CD14-positive monocyte (primary cell): ENCODE data around the gene ME3. TPM values are rescaled to one million over a fixed set of nuclear protein-coding genes. Genes with fewer than 3 reads are reported as not detected.

Experiments
- DNase-seq, 3 donors: peaks; one replicate each; pipeline ENCODE4 v3.0.0-alpha.2; 2011 to 2022
- H2AFZ ChIP-seq: 2 replicates; pipeline ENCODE4 v1.6.0; 2012; ENCODE audit warnings: mild to moderate bottlenecking, low read depth, low read length, inconsistent platforms; ENCODE audit not compliant: insufficient read depth, poor library complexity, severe bottlenecking
- H3K27ac ChIP-seq, 2 donors: 1 replicate in 1 of 2; 2 replicates in 1 of 2; pipeline ENCODE4 v1.5.1; 2012 to 2013; ENCODE audit warnings: low read length in 2 of 2, control low read depth in 1 of 2, inconsistent platforms in 1 of 2, low read depth in 1 of 2, mild to moderate bottlenecking in 1 of 2
- H3K27me3 ChIP-seq, 2 donors: one replicate each; pipeline versions ENCODE4 v1.6.0 to v1.6.1; 2011 to 2013; ENCODE audit warnings: low read length in 2 of 2; ENCODE audit not compliant: control insufficient read depth in 2 of 2, insufficient read depth in 2 of 2
- H3K36me3 ChIP-seq, 2 donors: replicated peaks in 1 of 2; 1 replicate in 1 of 2; 2 replicates in 1 of 2; pipeline versions ENCODE4 v1.5.1 to v1.6.1; 2012 to 2013; ENCODE audit warnings: low read length in 2 of 2, control low read depth in 1 of 2, inconsistent platforms in 1 of 2, mild to moderate bottlenecking in 1 of 2; ENCODE audit not compliant: insufficient read depth in 2 of 2, control insufficient read depth in 1 of 2
- H3K4me1 ChIP-seq, 2 donors: 1 replicate in 1 of 2; 2 replicates in 1 of 2; pipeline versions ENCODE4 v1.5.1 to v1.6.1; 2012 to 2013; ENCODE audit warnings: low read length in 2 of 2, control low read depth in 1 of 2, inconsistent platforms in 1 of 2, mild to moderate bottlenecking in 1 of 2, moderate library complexity in 1 of 2; ENCODE audit not compliant: insufficient read depth in 2 of 2, control insufficient read depth in 1 of 2
- H3K4me2 ChIP-seq: replicated peaks from 2 replicates; pipeline ENCODE3; 2012; ENCODE audit warnings: low read length, moderate library complexity, mild to moderate bottlenecking; ENCODE audit not compliant: poor library complexity, severe bottlenecking; ENCODE audit errors: extremely low read depth
- H3K4me3 ChIP-seq, 3 experiments: fragments of 200-600 bp in 1 of 3; sonication (generic) in 1 of 3; replicated peaks in 1 of 3; 1 replicate in 2 of 3; 2 replicates in 1 of 3; pipeline ENCODE4 v1.5.1; 2011 to 2013; ENCODE audit warnings: low read length in 3 of 3, mild to moderate bottlenecking in 3 of 3, control low read depth in 2 of 3, low read depth in 2 of 3, inconsistent platforms in 1 of 3, moderate library complexity in 1 of 3
- H3K79me2 ChIP-seq: 2 replicates; pipeline ENCODE4 v1.6.0; 2012; ENCODE audit warnings: mild to moderate bottlenecking, control low read depth, inconsistent platforms, low read length, moderate library complexity; ENCODE audit not compliant: insufficient read depth
- H3K9ac ChIP-seq: 2 replicates; pipeline ENCODE4 v1.6.0; 2017; ENCODE audit warnings: low read length, mild to moderate bottlenecking; ENCODE audit not compliant: insufficient read depth, poor library complexity, severe bottlenecking
- H3K9me3 ChIP-seq, 2 donors: replicated peaks in 1 of 2; 1 replicate in 1 of 2; 2 replicates in 1 of 2; pipeline versions ENCODE4 v1.5.1 to v1.6.1; 2012 to 2013; ENCODE audit warnings: low read length in 2 of 2, control low read depth in 1 of 2; ENCODE audit not compliant: control insufficient read depth in 1 of 2, insufficient read depth in 1 of 2
- H4K20me1 ChIP-seq: 2 replicates; pipeline ENCODE4 v1.6.0; 2012; ENCODE audit warnings: mild to moderate bottlenecking, low read length, control low read depth, moderate library complexity; ENCODE audit not compliant: insufficient read depth
- H3K27ac Mint-ChIP-seq, 7 donors: one replicate each; pipeline ENCODE4 v1.8.0; 2020; ENCODE audit warnings: mild to moderate bottlenecking in 7 of 7, mixed read lengths in 7 of 7, moderate library complexity in 6 of 7, inconsistent platforms in 2 of 7
- H3K27me3 Mint-ChIP-seq, 3 donors: one replicate each; pipeline ENCODE4 v1.8.0; 2021 to 2022; ENCODE audit warnings: low read depth in 3 of 3, mild to moderate bottlenecking in 3 of 3, mixed read lengths in 3 of 3, moderate library complexity in 3 of 3, inconsistent platforms in 1 of 3
- H3K36me3 Mint-ChIP-seq, 2 donors: one replicate each; pipeline ENCODE4 v1.8.0; 2020; ENCODE audit warnings: mixed read lengths in 2 of 2, inconsistent platforms in 1 of 2, mild to moderate bottlenecking in 1 of 2
- H3K4me1 Mint-ChIP-seq: one replicate; pipeline ENCODE4 v1.8.0; 2020; ENCODE audit warnings: mild to moderate bottlenecking, mixed read lengths
- H3K4me3 Mint-ChIP-seq, 2 donors: one replicate each; pipeline ENCODE4 v1.8.0; 2020; ENCODE audit warnings: mild to moderate bottlenecking in 2 of 2, mixed read lengths in 2 of 2, moderate library complexity in 1 of 2
- H3K9me3 Mint-ChIP-seq, 7 donors: one replicate each; pipeline ENCODE4 v1.8.0; 2020 to 2022; ENCODE audit warnings: mixed read lengths in 7 of 7, mild to moderate bottlenecking in 6 of 7, moderate library complexity in 6 of 7, inconsistent platforms in 2 of 7
- WGBS: methylation state at CpG from one replicate; pipeline ENCODE4 v1.1.5; 2013; ENCODE audit warnings: missing lambda C conversion rate; ENCODE audit not compliant: insufficient coverage; 5-methylcytosine and 5-hydroxymethylcytosine counted together
- intact Hi-C, 2 donors: fragments of 100-400 bp; cut with micrococcal nuclease; formaldehyde crosslinking; loops; one replicate each; pipeline versions ENCODE4 v1.15.0 to v1.15.1; 2023
- polyA plus RNA-seq, 3 donors: library from polyadenylated mRNA; depleted of rRNA in 1 of 3; unstranded in 2 of 3; stranded (reverse) in 1 of 3; fragments of 300-500 nt in 2 of 3; fragments of >200 nt in 1 of 3; fragmentation: Illumina TruSeq in 2 of 3; gene quantifications; 1 replicate in 2 of 3; 2 replicates in 1 of 3; pipeline ENCODE4 v1.2.3, GENCODE V29; 2012 to 2021
- TF ChIP-seq, protein P1 (sequence below): fragments of 200-600 bp; IDR thresholded peaks from one replicate; pipeline ENCODE4 v1.8.0; 2022; ENCODE audit warnings: antibody characterized with exemption, mild to moderate bottlenecking

Gene ME3
- polyA plus RNA-seq, 3 donors = 0.31 to 3.0 (median 0.42) TPM

DNA sequence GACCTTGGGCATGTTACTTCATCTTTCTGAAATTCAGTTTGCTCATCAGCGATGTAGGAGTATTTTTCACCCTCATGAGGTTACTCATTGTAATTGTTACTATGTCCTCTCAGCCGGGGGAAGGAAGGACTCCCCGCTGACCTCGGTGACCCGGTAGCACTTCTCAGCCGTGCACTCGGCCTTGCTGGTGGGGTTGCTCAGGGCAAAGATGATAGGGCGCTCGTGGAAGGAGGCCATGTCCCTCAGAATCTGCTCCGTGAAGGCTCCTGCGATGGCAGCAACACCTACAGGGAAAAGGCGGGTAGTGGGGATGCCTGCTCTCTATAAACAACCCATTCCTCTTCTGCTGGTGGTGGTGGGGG, 225.5 kb downstream of the ME3 start:
- no peak for DNase-seq
- Histone ChIP-seq H3K4me2 (no peak overlapping the region), H2AFZ (no peak overlapping the region), H3K4me3 (no peak overlapping the region), H3K36me3 (no peaks in the 10 kb centered on the region), H3K4me1 (no peaks in the 10 kb centered on the region), H4K20me1 (no peaks in the 10 kb centered on the region), H3K79me2 (no peaks in the 10 kb centered on the region), H3K27me3 (no peaks in the 10 kb centered on the region), H3K9ac (no peak overlapping the region), H3K27ac (no peak overlapping the region), H3K9me3 (no peaks in the 10 kb centered on the region)
- Mint-ChIP-seq H3K4me3 (no peak overlapping the region), H3K36me3 (no peaks in the 10 kb centered on the region), H3K4me1 (no peaks in the 10 kb centered on the region), H3K9me3 (peaks cover 0 to 1% (median 0%) of the 10 kb centered on the region in 7 donors), H3K27me3 (peaks cover 0 to 2% (median 0%) of the 10 kb centered on the region in 3 donors), H3K27ac (no peak overlapping the region)
- intact Hi-C loops = no loop called here
- 100% methylated on average over 7 of the region's 12 CpGs for WGBS
- TF ChIP-seq, protein P1, sequence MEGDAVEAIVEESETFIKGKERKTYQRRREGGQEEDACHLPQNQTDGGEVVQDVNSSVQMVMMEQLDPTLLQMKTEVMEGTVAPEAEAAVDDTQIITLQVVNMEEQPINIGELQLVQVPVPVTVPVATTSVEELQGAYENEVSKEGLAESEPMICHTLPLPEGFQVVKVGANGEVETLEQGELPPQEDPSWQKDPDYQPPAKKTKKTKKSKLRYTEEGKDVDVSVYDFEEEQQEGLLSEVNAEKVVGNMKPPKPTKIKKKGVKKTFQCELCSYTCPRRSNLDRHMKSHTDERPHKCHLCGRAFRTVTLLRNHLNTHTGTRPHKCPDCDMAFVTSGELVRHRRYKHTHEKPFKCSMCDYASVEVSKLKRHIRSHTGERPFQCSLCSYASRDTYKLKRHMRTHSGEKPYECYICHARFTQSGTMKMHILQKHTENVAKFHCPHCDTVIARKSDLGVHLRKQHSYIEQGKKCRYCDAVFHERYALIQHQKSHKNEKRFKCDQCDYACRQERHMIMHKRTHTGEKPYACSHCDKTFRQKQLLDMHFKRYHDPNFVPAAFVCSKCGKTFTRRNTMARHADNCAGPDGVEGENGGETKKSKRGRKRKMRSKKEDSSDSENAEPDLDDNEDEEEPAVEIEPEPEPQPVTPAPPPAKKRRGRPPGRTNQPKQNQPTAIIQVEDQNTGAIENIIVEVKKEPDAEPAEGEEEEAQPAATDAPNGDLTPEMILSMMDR = no peak

DNA sequence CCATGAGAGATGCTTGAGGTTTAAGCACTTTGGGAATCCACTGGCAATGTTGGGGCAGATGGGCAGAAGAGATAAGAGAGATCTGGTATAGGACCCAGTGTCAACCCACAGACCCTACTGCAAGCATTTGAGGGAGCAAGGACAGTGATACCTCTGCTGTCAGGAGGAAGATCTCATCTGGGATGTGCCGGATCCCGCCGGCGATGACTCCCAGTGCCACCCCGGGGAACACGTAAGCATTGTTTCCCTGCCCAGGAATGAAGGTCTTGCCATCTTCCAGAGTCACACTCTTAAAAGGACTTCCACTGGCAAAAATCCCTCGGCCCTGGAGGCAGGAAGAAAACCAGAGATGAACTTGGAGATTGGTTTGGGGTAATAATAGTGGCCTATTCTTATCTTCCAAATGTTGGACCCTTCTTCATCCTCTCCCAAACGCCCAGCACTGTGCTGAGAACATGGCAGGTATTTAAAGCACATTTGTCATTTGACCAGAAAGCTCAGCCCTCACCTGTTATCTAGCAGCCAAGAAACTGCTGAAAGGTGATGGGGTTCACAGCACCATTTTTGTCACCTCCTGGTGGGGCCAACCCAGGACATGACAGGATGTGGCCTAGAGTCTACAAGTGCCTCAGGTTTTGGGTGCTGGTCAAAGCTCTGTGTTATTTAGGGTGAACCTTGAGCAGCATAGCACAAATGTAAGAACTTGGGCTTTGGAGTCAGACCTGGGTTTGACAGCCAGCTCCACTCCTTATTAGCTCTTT, 226.1 kb downstream of the ME3 start:
- 98% methylated on average over 5 of the region's 8 CpGs for whole genome bisulfite sequencing
- no peaks in the 10 kb centered on the region for H3K36me3 Mint-ChIP-seq
- Histone ChIP-seq H3K4me3 (no peak overlapping the region), H3K27ac (no peak overlapping the region), H3K4me2 (no peak overlapping the region), H4K20me1 (no peaks in the 10 kb centered on the region), H3K4me1 (no peaks in the 10 kb centered on the region), H3K27me3 (no peaks in the 10 kb centered on the region), H3K79me2 (no peaks in the 10 kb centered on the region), H3K9ac (no peak overlapping the region), H3K9me3 (no peaks in the 10 kb centered on the region), H2AFZ (no peak overlapping the region), H3K36me3 (no peaks in the 10 kb centered on the region)
- H3K9me3 Mint-ChIP-seq = peaks cover 0 to 1% (median 0%) of the 10 kb centered on the region in 7 donors
- intact Hi-C loops = no loop called here
- no peak for DNase-seq
- H3K4me1 Mint-ChIP-seq = no peaks in the 10 kb centered on the region
- TF ChIP-seq, protein P1 = no peak
- peak overlapping the region in 1 of 7 donors; percentile 20 for H3K27ac Mint-ChIP-seq
- peaks cover 0 to 2% (median 0%) of the 10 kb centered on the region in 3 donors for H3K27me3 Mint-ChIP-seq
- no peak overlapping the region for H3K4me3 Mint-ChIP-seq
